ENCODE data around the gene MIPOL1. TPM values are rescaled to one million over a fixed set of nuclear protein-coding genes. Genes with fewer than 3 reads are reported as not detected.
"Not testable (repeated sequence)": the region's sequence is repeated elsewhere in the genome, so short reads cannot be mapped to it uniquely, and the experiment has no call there.

The MIPOL1 gene
- total RNA-seq, 1 donor from 2014 or later: not detected

DNA sequence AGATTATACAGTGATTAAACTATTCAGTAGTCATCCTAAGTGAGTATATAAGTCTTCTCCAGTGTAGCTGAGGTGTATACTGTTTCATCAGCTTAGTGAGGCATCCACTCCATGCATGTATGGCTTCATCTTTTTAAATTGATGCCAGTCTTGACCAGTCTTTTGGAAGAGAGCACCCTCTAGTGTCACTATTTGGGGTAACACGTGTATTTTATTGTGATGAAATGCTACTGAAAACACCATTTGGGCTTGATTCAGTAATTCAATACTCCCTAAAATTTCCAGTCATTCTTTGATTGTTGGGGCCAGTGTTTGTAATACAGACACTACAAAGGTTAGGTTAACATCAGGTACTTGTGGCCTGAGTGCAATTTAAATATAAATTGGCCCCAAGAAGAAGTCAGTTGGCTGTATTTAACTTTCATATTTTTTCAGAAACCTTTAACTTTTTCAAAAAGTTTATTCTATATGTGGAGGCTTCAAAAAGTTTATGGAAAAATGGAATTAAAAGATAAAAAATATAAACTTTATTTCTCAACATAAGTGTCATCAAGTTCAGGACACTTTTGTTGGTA, 35.3 kb downstream of the MIPOL1 start:
- H3K27ac Mint-ChIP-seq: no peak overlapping the region
- H3K27me3 Mint-ChIP-seq: no peaks in the 10 kb centered on the region
- DNase-seq: no peak
- H3K36me3 Mint-ChIP-seq (ENCODE audit: low read depth): no peaks in the 10 kb centered on the region
- no peaks in the 10 kb centered on the region for H3K4me1 Mint-ChIP-seq
- no peak overlapping the region for H3K4me3 Mint-ChIP-seq
- H3K9me3 Mint-ChIP-seq: no peaks in the 10 kb centered on the region
- intact Hi-C loops (cut with micrococcal nuclease): no loop called here

DNA sequence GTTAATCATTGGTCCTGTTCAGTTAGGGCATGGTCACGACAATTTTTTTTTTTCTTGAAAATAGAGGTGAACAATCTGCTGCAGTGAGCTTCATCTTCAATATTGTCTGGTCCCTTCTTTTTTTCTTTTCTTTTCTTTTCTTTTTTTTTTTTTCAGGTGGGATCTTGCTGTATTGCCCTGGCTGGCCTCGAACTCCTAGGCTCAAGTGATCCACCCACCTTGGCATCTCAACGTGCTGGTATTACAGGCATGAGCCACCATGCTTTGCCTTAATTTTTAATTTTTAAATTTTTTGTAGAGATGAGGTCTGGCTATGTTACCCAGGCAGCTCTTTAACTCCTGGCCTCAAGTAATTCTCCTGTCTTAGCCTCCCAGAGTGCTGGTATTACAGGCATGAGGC, 36.5 kb downstream of the MIPOL1 start:
- H3K4me1 Mint-ChIP-seq: no peaks in the 10 kb centered on the region
- H3K27me3 Mint-ChIP-seq: no peaks in the 10 kb centered on the region
- H3K9me3 Mint-ChIP-seq: no peaks in the 10 kb centered on the region
- no peak overlapping the region for H3K27ac Mint-ChIP-seq
- no peak for DNase-seq
- no peaks in the 10 kb centered on the region for H3K36me3 Mint-ChIP-seq (ENCODE audit: low read depth)
- H3K4me3 Mint-ChIP-seq: no peak overlapping the region
- intact Hi-C loops (cut with micrococcal nuclease): no loop called here

DNA sequence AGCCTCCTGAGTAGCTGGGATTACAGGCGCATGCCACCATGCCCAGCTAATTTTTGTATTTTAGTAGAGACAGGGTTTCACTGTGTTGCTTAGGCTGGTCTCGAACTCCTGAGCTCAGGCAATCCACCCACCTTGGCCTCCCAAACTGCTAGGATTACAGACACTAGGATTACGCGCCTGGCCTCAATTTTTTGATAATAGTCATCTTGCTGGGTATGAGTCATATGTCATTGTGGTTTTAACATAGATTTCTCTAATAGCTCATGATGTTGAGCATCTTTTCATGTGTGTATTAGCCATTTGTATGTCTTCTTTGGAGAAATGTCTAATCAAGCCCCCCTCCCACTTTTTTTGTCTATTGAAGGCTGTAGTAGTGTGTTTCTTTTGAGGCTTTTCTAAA, 38.3 kb downstream of the MIPOL1 start:
- intact Hi-C loops (cut with micrococcal nuclease); H3K27ac Mint-ChIP-seq; H3K4me1 Mint-ChIP-seq; H3K27me3 Mint-ChIP-seq; H3K9me3 Mint-ChIP-seq; H3K36me3 Mint-ChIP-seq (ENCODE audit: low read depth); DNase-seq; H3K4me3 Mint-ChIP-seq: not testable (repeated sequence)

DNA sequence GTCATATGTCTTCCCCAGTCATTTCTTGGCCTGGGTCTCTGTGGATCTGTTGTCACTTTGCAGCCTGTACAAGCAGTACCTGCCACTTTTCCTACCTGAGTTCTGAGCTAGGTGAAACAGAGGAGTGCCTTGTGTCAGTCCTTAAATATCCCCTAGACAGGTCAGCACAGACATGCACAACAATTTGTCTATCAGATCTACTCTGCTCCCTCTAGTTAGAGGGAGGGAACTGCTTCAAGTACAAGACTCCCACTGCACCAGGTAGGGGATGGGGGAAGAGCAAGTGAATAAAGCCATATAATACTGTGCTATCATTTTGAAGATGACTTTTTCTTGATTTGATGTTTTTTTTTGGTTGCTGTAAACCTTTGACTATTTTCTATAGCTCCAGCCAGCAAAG, 39.4 kb downstream of the MIPOL1 start:
- Mint-ChIP-seq H3K36me3 (ENCODE audit: low read depth) (no peaks in the 10 kb centered on the region), H3K4me3 (no peak overlapping the region), H3K27me3 (no peaks in the 10 kb centered on the region), H3K9me3 (no peaks in the 10 kb centered on the region), H3K4me1 (no peaks in the 10 kb centered on the region), H3K27ac (no peak overlapping the region)
- DNase-seq: no peak
- intact Hi-C loops (cut with micrococcal nuclease): no loop called here

DNA sequence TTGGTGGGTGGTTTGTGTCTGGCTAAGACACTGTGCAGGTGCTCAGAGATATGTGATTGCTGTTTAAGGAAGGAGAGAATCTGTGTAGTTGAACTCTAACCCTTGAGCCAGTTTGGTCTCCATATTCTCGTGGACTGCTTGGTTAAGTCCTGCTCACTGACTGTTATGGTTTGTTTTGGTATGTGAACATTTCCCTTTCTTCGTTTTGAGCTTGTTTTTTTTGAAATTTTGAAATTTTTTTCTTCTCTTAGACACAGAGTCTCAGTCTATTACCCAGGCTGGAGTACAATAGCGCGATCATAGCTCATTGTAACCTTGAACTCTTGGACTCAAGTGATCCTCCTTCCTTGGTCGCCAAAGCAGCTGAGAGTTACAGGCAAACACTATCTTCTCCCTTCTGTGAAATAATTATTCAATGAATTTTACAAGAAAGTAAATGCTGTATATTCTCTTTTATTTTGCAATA, 40.0 kb downstream of the MIPOL1 start:
- no peaks in the 10 kb centered on the region for H3K9me3 Mint-ChIP-seq
- H3K4me1 Mint-ChIP-seq: no peaks in the 10 kb centered on the region
- no peaks in the 10 kb centered on the region for H3K36me3 Mint-ChIP-seq (ENCODE audit: low read depth)
- no peak overlapping the region for H3K4me3 Mint-ChIP-seq
- no peak overlapping the region for H3K27ac Mint-ChIP-seq
- intact Hi-C loops (cut with micrococcal nuclease): no loop called here
- H3K27me3 Mint-ChIP-seq: no peaks in the 10 kb centered on the region
- DNase-seq: no peak

DNA sequence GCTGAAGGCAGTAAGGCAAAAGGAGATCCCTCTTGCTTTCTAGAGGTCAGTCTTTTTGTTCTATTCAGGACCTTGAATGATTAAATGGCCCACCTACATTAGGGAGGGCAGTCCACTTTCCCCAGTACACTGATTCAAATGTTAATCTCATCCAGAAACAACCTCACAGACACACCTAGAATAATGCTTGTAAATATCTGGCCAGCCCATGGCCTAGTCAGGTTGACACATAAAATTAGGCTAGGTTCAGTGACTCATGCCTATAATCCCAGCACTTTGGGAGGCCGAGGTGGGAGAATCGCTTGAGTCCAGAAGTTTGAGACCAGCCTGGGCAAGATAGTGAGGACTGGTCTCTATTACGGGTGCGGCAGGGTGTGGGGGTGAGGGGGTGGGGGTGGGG, 43.5 kb downstream of the MIPOL1 start:
- H3K4me3 Mint-ChIP-seq: no peak overlapping the region
- intact Hi-C loops (cut with micrococcal nuclease): no loop called here
- no peaks in the 10 kb centered on the region for H3K9me3 Mint-ChIP-seq

DNA sequence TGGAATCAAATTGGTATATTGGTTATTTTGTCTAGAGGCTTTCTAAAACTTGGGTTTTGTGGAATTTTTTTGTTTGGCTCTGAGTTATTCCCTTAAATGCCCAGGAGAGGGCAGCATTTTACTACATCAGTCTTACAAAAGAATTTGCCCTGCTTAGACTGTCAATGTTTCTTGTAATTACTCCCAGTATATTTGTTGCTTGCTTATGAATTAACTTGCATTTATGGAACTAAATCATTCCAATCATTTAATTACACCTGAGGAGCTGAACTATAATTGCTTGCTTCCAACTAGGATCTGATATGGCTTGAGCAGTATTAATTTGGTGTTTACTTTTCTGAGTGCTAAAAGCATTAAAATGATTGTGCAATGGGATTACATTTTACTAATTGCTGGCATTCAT, 48.7 kb downstream of the MIPOL1 start:
- Mint-ChIP-seq H3K27me3 (no peaks in the 10 kb centered on the region), H3K36me3 (ENCODE audit: low read depth) (no peaks in the 10 kb centered on the region), H3K27ac (no peak overlapping the region), H3K9me3 (no peaks in the 10 kb centered on the region), H3K4me1 (no peaks in the 10 kb centered on the region), H3K4me3 (no peak overlapping the region)
- DNase-seq: no peak
- intact Hi-C loops (cut with micrococcal nuclease): loop anchor here (1.0 kb wide), 1 partner anchor 628 kb away; no protein-coding TSS in a partner anchor

More for the DNA sequence above, 43.5 kb downstream of the MIPOL1 start:
- DNase-seq: no peak
- no peaks in the 10 kb centered on the region for H3K36me3 Mint-ChIP-seq (ENCODE audit: low read depth)
- H3K27me3 Mint-ChIP-seq: no peaks in the 10 kb centered on the region
- H3K27ac Mint-ChIP-seq: no peak overlapping the region
- H3K4me1 Mint-ChIP-seq: no peaks in the 10 kb centered on the region

DNA sequence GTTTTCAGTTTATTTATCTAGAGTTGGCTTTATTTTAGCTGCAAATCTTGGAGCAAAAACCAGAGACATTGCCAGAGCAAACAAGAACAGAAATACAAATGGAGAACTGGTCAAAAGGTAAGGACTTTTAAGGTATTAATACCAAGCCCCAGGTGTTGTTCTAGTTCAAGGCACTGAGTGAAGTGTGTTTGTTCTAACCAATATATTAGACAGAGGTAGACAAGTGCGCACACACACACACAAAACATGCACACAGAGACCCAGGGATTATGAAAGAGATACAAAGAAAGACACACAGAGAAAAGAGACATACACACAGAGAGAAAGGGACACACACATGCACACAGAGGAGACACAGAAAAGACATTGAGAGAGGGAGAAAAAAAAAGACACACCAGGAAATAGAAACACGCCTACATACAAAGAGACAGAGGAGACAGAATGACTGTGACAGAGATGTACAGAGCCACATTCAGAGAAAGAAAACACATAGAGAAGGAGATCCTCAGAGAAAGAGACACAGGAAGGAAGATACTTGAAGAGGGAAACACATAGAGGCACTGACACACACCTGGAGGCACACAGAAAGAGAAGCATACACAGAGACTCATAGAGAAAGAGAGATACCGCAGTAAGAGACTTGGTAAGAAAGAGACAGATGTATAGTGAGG, 50.2 kb downstream of the MIPOL1 start:
- Mint-ChIP-seq H3K27me3 (no peaks in the 10 kb centered on the region), H3K9me3 (no peaks in the 10 kb centered on the region), H3K36me3 (ENCODE audit: low read depth) (no peaks in the 10 kb centered on the region), H3K4me1 (no peaks in the 10 kb centered on the region), H3K4me3 (no peak overlapping the region), H3K27ac (no peak overlapping the region)
- intact Hi-C loops (cut with micrococcal nuclease): no loop called here
- DNase-seq: no peak

DNA sequence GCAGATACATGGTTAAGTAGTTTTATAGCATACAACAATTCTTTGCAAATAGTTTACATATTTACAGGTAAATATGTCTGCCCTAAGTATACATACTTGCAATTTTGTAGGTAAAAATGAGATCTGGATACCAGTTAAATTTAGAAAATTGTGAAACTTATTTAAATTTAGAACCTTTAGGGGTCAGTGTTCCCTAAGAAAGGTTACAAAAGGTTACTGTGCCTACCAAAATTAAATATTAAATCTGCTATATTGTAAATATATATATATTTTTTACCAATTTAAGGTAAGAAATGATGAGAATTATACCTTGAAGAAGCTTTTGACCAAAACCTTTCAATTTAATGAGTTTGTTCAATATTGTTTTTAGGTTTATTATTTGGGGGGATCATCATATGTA, 54.0 kb downstream of the MIPOL1 start:
- H3K36me3 Mint-ChIP-seq (ENCODE audit: low read depth): no peaks in the 10 kb centered on the region
- no peaks in the 10 kb centered on the region for H3K27me3 Mint-ChIP-seq
- H3K27ac Mint-ChIP-seq: no peak overlapping the region
- intact Hi-C loops (cut with micrococcal nuclease): no loop called here
- no peaks in the 10 kb centered on the region for H3K9me3 Mint-ChIP-seq
- no peaks in the 10 kb centered on the region for H3K4me1 Mint-ChIP-seq
- no peak overlapping the region for H3K4me3 Mint-ChIP-seq
- DNase-seq: no peak

DNA sequence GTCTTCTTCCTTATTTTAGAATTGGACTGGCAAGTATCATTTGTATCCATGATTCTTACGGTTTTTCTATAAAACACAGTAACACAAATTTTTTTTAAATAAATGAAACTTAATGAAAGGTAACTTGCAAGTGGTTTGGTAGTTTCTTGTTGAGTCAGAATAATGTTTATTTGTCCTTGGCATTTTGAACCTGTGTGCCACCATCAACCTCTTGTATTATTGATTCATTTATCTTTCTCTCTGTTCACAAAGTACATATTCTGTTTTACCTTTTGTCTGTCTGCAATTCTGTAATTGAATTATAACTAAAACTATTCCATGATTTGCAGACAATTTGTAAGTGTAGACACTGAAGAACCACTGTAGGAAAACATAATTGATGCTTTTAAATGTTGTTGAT, 54.7 kb downstream of the MIPOL1 start:
- H3K27me3 Mint-ChIP-seq: no peaks in the 10 kb centered on the region
- intact Hi-C loops (cut with micrococcal nuclease): no loop called here
- no peak overlapping the region for H3K4me3 Mint-ChIP-seq
- no peak overlapping the region for H3K27ac Mint-ChIP-seq
- H3K4me1 Mint-ChIP-seq: no peaks in the 10 kb centered on the region
- H3K9me3 Mint-ChIP-seq: no peaks in the 10 kb centered on the region
- H3K36me3 Mint-ChIP-seq (ENCODE audit: low read depth): no peaks in the 10 kb centered on the region
- DNase-seq: no peak

DNA sequence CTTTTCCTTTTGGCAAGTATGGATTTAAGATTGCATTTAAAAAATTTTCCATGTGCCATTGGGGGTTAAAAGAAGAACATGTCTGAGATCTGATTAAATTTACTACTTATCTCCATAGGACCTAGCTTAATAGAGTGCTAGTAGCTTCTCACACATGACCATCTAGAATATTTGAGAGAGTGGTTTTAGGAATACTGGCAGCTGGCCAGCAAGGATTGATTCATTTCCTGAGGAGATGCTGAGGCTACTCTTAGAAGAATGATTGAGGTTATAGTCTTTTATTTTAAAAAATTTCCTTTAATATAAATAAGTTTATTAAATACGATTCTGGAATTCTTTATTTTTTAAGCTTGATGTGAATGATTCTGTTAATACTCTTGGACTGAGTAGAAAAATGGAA, 56.2 kb downstream of the MIPOL1 start:
- Mint-ChIP-seq H3K27me3 (no peaks in the 10 kb centered on the region), H3K36me3 (ENCODE audit: low read depth) (no peaks in the 10 kb centered on the region)

DNA sequence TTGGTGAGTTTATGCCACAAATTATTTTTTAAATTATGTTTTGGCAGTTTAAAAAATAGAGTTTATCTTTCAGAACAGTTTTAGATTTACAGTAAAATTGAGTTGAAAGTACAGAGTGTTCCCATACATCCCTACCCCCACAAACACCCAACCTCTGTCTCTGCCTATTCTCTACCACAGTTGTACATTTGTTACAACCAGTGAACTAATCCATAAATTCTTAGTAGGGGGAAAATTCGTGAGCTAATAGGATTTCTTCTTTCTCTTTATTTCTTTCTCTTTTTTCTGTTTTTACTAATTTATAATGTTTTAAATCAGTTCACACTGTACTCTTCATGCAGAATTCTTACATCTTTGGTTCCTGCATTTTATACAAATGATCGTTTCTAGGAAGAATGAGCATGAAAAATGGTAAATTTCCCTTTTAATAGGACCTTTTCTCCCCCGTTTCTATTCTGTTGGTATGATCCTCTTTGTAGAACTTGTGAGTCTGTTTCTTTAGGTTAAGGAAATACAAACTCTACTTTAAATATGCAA, 56.7 kb downstream of the MIPOL1 start:
- no peaks in the 10 kb centered on the region for H3K36me3 Mint-ChIP-seq (ENCODE audit: low read depth)
- H3K27ac Mint-ChIP-seq: no peak overlapping the region
- H3K9me3 Mint-ChIP-seq: no peaks in the 10 kb centered on the region
- no peak for DNase-seq
- intact Hi-C loops (cut with micrococcal nuclease): no loop called here
- H3K27me3 Mint-ChIP-seq: no peaks in the 10 kb centered on the region
- no peaks in the 10 kb centered on the region for H3K4me1 Mint-ChIP-seq
- H3K4me3 Mint-ChIP-seq: no peak overlapping the region

More for the DNA sequence above, 56.2 kb downstream of the MIPOL1 start:
- Mint-ChIP-seq H3K4me3 (no peak overlapping the region), H3K27ac (no peak overlapping the region), H3K9me3 (no peaks in the 10 kb centered on the region), H3K4me1 (no peaks in the 10 kb centered on the region)
- DNase-seq: no peak
- intact Hi-C loops (cut with micrococcal nuclease): no loop called here

DNA sequence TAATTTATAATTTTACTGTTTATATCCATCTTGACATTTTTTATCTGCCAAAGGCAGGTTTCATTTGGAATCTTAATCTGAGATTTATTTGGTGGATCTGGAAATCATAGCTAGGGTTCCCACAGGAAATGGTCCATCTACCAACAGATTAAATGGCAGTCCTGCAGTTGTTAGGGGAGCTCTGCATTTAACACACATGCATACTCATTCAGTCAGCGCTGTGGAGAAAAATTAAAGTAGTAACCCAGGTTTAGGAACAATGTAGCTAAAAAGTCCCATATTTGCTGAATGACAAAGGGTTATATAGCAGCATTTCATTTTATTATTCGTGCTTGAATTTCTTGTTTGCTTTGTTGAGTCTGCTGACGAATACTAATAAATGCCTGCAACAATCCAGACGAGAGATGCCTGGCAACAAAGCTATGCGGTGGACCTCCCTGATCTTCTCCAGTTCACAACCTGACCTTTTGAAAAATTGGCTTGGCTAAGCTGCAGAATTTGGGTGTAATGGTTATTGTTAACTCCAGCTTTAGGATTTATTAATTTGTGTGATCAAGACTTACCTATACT, 59.8 kb downstream of the MIPOL1 start:
- H3K27ac Mint-ChIP-seq: no peak overlapping the region
- DNase-seq: no peak
- intact Hi-C loops (cut with micrococcal nuclease): no loop called here
- no peaks in the 10 kb centered on the region for H3K36me3 Mint-ChIP-seq (ENCODE audit: low read depth)
- no peaks in the 10 kb centered on the region for H3K27me3 Mint-ChIP-seq
- H3K9me3 Mint-ChIP-seq: no peaks in the 10 kb centered on the region
- H3K4me3 Mint-ChIP-seq: no peak overlapping the region
- H3K4me1 Mint-ChIP-seq: no peaks in the 10 kb centered on the region

DNA sequence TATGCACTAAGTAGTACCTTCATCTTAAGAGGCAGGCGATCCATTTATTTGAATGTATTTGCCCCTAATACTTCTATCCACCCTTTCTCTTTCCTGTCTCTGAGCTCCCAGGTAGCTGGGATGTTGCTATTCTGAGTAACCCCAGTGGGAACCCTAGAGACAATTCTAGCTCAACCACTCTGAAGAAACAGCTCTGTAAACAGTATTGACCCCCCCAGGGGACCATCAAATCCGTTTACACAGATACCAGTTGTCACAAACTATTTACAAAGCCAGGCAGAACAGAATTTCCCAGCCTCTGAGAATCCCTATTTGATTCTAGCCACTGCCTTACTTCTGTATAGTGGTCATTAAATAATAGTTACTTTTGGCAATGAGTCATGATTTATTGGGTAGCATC, 64.9 kb downstream of the MIPOL1 start:
- intact Hi-C loops (cut with micrococcal nuclease): no loop called here
- Mint-ChIP-seq H3K27ac (no peak overlapping the region), H3K27me3 (no peaks in the 10 kb centered on the region), H3K4me3 (no peak overlapping the region), H3K4me1 (no peaks in the 10 kb centered on the region), H3K9me3 (no peaks in the 10 kb centered on the region), H3K36me3 (ENCODE audit: low read depth) (no peaks in the 10 kb centered on the region)
- DNase-seq: no peak

Data from activated CD4-positive, alpha-beta T cell treated with anti-CD3 and anti-CD28 coated beads, Interleukin-2, amount 10 ng/mL, durations not matched to agents 24 days and 14 days (primary cell).